ENCODE results near the gene EXO5.

The EXO5 gene

DNA sequence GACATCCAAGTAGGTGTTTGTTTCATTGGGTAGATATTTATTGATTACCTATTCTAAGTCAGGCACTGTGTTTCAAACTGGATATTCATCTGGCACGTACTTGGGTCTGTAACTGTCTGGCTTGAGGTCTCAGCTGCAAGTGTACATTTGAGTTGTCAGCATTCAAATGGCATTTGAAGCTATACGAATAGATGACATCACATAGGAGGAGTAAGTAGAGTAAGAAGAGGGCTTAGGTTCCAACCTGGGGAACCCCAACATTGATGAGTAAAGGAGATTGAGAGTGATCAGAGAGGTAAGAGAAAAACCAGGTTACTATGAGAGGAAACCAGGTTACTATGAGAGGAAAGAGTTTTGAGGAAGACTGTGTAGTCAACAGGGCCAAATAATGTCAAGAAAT is 53.6 kb downstream of the EXO5 start:
- H3K36me3 ChIP-seq (ENCODE audit: insufficient read depth, low read length): no peaks in the 10 kb centered on the region
- no peak for DNase-seq (ENCODE audit: low read depth, low spot score)
- 0 out of 2 replicates have a peak, but pooled peaks cover 2% of the 10 kb centered on the region for H3K9me3 ChIP-seq (ENCODE audit: low read depth, low read length)
- no peak overlapping the region for H3K4me3 ChIP-seq
- H3K9ac ChIP-seq (ENCODE audit: insufficient read length): no peak overlapping the region
- TF ChIP-seq POLR2AphosphoS5 (IDR thresholded peaks at IDR 0.05; ENCODE audit: borderline replicate concordance, low read depth, low read length) (no peak), EZH2 (IDR thresholded peaks at IDR 0.05) (no peak), FOXP2 (optimal IDR thresholded peaks at IDR 0.05; ENCODE audit: control extremely low read depth, extremely low read length, insufficient read depth) (no peak)
- no peak overlapping the region for H3K27ac ChIP-seq

DNA sequence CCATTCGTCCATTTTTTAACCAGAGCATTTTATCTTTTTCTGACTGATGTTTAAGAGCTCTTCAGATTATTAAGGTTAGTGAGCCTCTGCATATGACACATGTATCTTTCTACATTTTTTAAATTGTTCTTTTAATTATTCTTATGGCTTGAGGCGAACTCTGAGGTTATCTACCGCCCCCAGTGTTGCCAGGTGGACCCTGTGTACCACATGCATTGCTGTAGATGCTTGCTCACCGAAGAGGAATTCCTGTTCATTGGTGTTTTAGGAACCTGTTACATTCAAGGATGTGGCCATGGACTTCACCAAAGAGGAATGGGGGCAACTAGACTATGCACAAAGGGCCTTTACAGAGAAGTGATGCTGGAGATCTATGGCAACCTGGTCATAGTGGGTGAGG is 54.7 kb downstream of the EXO5 start:
- no peak for DNase-seq (ENCODE audit: low read depth, low spot score)
- H3K4me3 ChIP-seq: no peak overlapping the region
- H3K9me3 ChIP-seq (ENCODE audit: low read depth, low read length): 0 out of 2 replicates have a peak, but pooled peaks cover 2% of the 10 kb centered on the region
- no peak overlapping the region for H3K9ac ChIP-seq (ENCODE audit: insufficient read length)
- H3K36me3 ChIP-seq (ENCODE audit: insufficient read depth, low read length): no peaks in the 10 kb centered on the region
- TF ChIP-seq FOXP2 (optimal IDR thresholded peaks at IDR 0.05; ENCODE audit: control extremely low read depth, extremely low read length, insufficient read depth) (no peak), POLR2AphosphoS5 (IDR thresholded peaks at IDR 0.05; ENCODE audit: borderline replicate concordance, low read depth, low read length) (no peak), EZH2 (IDR thresholded peaks at IDR 0.05) (no peak)
- H3K27ac ChIP-seq: no peak overlapping the region

DNA sequence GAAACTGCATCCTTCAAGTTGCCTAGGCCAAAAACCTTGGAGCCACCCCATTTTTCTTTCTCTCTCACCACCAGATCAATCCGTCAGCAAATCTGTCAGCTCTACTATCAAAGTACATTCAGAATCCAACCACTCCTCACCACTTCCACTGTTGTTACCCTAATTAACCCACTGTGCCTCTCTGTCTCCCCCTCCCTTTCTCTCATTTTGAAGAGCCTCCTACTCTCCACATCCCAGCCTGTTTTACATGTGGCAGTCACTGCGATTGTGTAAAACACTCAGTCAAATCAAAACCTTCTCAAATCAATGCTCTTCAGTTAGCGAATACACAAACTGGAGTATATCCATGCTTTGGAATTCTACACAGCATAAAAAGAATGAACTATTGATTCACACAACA is 55.9 kb downstream of the EXO5 start:
- no peak overlapping the region for H3K4me3 ChIP-seq
- TF ChIP-seq FOXP2 (optimal IDR thresholded peaks at IDR 0.05; ENCODE audit: control extremely low read depth, extremely low read length, insufficient read depth) (no peak), EZH2 (IDR thresholded peaks at IDR 0.05) (no peak), POLR2AphosphoS5 (IDR thresholded peaks at IDR 0.05; ENCODE audit: borderline replicate concordance, low read depth, low read length) (no peak)
- H3K36me3 ChIP-seq (ENCODE audit: insufficient read depth, low read length): no peaks in the 10 kb centered on the region
- no peak overlapping the region for H3K27ac ChIP-seq
- no peak overlapping the region for H3K9ac ChIP-seq (ENCODE audit: insufficient read length)
- no peak for DNase-seq (ENCODE audit: low read depth, low spot score)
- H3K9me3 ChIP-seq (ENCODE audit: low read depth, low read length): 0 out of 2 replicates have a peak, but pooled peaks cover 2% of the 10 kb centered on the region

DNA sequence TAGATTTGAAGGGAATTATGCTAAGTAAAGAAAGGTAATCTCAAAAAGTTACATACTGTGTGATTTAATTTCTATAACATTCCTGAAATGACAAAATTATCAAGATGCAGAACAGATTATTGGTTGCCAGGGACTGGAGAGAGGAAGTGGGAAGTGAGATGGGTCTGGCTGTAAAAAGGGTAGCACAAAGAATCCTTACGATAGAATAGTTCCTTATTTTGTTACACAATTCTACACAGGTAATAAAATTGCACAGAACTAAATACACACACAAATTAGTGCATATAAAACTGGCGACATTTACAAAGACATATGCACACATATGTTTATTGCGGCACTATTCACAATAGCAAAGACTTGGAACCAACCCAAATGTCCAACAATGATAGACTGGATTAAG is 56.3 kb downstream of the EXO5 start:
- TF ChIP-seq POLR2AphosphoS5 (IDR thresholded peaks at IDR 0.05; ENCODE audit: borderline replicate concordance, low read depth, low read length) (no peak), FOXP2 (optimal IDR thresholded peaks at IDR 0.05; ENCODE audit: control extremely low read depth, extremely low read length, insufficient read depth) (no peak), EZH2 (IDR thresholded peaks at IDR 0.05) (no peak)
- H3K27ac ChIP-seq: no peak overlapping the region
- no peaks in the 10 kb centered on the region for H3K36me3 ChIP-seq (ENCODE audit: insufficient read depth, low read length)
- H3K4me3 ChIP-seq: no peak overlapping the region
- 0 out of 2 replicates have a peak, but pooled peaks cover 2% of the 10 kb centered on the region for H3K9me3 ChIP-seq (ENCODE audit: low read depth, low read length)
- no peak overlapping the region for H3K9ac ChIP-seq (ENCODE audit: insufficient read length)
- no peak for DNase-seq (ENCODE audit: low read depth, low spot score)
